HepG2 (cell line): ENCODE data around the gene PRKG1.

Experiments used
- CBX2 ChIP-seq, 2 experiments: fragments of 200-600 bp in 1 of 2; sonication (generic); formaldehyde crosslinking in 1 of 2; IDR thresholded peaks; 2 replicates each; pipeline versions ENCODE4 v1.7.0 to v1.8.1; 2018 to 2022; ENCODE audit warnings: low read depth in 2 of 2, low read length in 1 of 2, mild to moderate bottlenecking in 1 of 2, missing genetic modification reagents in 1 of 2
- HNF4G ChIP-seq, 2 experiments: sonication (generic) in 1 of 2; formaldehyde crosslinking in 1 of 2; IDR thresholded peaks; 2 replicates each; pipeline versions ENCODE4 v1.4.0 to v1.6.1; 2011 to 2020; ENCODE audit warnings: borderline replicate concordance in 2 of 2, low read depth in 2 of 2, mild to moderate bottlenecking in 2 of 2, low read length in 1 of 2, missing genetic modification reagents in 1 of 2, moderate library complexity in 1 of 2
- MAFK ChIP-seq, 2 experiments: IDR thresholded peaks in 1 of 2; conservative IDR thresholded peaks in 1 of 2; 2 replicates each; pipeline ENCODE4 v1.6.1; 2011; ENCODE audit warnings: improper control_type of control experiment in 2 of 2, low read length in 2 of 2
- POLR2A ChIP-seq, 2 experiments: IDR thresholded peaks; 2 replicates each; pipeline ENCODE4 v1.6.1; 2011; ENCODE audit warnings: low read depth in 2 of 2, low read length in 2 of 2, mild to moderate bottlenecking in 1 of 2, moderate library complexity in 1 of 2; ENCODE audit not compliant: insufficient read depth in 1 of 2
- XRCC5 ChIP-seq: fragments of 200-400 bp; formaldehyde crosslinking; optimal IDR thresholded peaks from 2 replicates; pipeline ENCODE3; 2017; ENCODE audit warnings: mild to moderate bottlenecking, low read length
- ZFP37 ChIP-seq: sonication (generic); formaldehyde crosslinking; IDR thresholded peaks from 2 replicates; pipeline ENCODE4 v1.4.0; 2020; ENCODE audit warnings: missing genetic modification reagents, borderline replicate concordance
- ZNF282 ChIP-seq: fragments of 450-650 bp; IDR thresholded peaks from 2 replicates; pipeline ENCODE4 v1.6.1; 2018; ENCODE audit not compliant: partially characterized antibody
- ZNF30 ChIP-seq: sonication (generic); formaldehyde crosslinking; IDR thresholded peaks from 2 replicates; pipeline ENCODE4 v1.5.0; 2020; ENCODE audit warnings: mild to moderate bottlenecking, missing genetic modification reagents
- TF ChIP-seq, protein P1 (sequence below): sonication (generic); formaldehyde crosslinking; IDR thresholded peaks from 2 replicates; pipeline ENCODE4 v1.5.0; 2020; ENCODE audit warnings: mild to moderate bottlenecking, missing genetic modification reagents, moderate library complexity

DNA sequence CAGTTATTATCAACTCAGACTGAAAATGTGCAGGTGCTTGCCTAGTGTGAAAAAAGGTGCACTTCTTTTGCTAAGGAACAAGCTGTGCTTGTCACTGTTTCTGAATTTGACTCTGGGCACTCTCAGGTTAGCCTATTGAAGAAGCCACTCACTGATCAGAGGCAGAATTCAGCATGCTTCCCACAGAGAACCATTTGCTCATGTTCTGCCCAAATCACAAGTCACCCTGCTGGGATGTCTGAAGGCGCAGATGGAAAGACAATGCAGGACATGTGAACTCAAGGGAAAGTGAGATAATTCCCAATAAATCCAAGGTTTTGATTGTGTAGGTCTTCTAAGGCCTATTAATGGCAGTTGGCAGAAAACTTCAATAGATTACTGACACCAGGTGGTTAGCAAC, 672.9 kb downstream of the PRKG1 start:
- TF ChIP-seq HNF4G (IDR thresholded peaks at IDR 0.05; ENCODE audit: borderline replicate concordance, low read depth, low read length), result no peak
- no peak for TF ChIP-seq HNF4G (CRISPR knock-in tag; IDR thresholded peaks at IDR 0.05; ENCODE audit: borderline replicate concordance, low read depth)
- TF ChIP-seq, protein P1, sequence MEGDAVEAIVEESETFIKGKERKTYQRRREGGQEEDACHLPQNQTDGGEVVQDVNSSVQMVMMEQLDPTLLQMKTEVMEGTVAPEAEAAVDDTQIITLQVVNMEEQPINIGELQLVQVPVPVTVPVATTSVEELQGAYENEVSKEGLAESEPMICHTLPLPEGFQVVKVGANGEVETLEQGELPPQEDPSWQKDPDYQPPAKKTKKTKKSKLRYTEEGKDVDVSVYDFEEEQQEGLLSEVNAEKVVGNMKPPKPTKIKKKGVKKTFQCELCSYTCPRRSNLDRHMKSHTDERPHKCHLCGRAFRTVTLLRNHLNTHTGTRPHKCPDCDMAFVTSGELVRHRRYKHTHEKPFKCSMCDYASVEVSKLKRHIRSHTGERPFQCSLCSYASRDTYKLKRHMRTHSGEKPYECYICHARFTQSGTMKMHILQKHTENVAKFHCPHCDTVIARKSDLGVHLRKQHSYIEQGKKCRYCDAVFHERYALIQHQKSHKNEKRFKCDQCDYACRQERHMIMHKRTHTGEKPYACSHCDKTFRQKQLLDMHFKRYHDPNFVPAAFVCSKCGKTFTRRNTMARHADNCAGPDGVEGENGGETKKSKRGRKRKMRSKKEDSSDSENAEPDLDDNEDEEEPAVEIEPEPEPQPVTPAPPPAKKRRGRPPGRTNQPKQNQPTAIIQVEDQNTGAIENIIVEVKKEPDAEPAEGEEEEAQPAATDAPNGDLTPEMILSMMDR, result no peak
- TF ChIP-seq POLR2A (IDR thresholded peaks at IDR 0.05; ENCODE audit: insufficient read depth in 1 of 2, low read depth in 2 of 2, low read length in 2 of 2), result no peak
- no peak for TF ChIP-seq XRCC5
- no peak for TF ChIP-seq ZNF30 (CRISPR knock-in tag)
- no peak for TF ChIP-seq MAFK (conservative IDR thresholded peaks at IDR 0.05 in 1 of 2, IDR thresholded peaks at IDR 0.05 in 1 of 2; ENCODE audit: low read length in 2 of 2)
- no peak for TF ChIP-seq CBX2 (IDR thresholded peaks at IDR 0.05; ENCODE audit: low read depth, low read length)
- TF ChIP-seq CBX2 (CRISPR knock-in tag; IDR thresholded peaks at IDR 0.05; ENCODE audit: low read depth), result no peak
- no peak for TF ChIP-seq ZNF282
- TF ChIP-seq ZFP37 (CRISPR knock-in tag), result no peak
